Fibroblast of lung (primary cell): Measurements from ENCODE around the gene KLHL29.

Source experiments
- EZH2 ChIP-seq: IDR thresholded peaks from 2 replicates; pipeline ENCODE4 v1.5.1; 2012; ENCODE audit warnings: low read length, control low read depth, mild to moderate bottlenecking; ENCODE audit errors: missing control alignments
- TF ChIP-seq, protein P1 (sequence below), 2 donors: IDR thresholded peaks in 1 of 2; conservative IDR thresholded peaks in 1 of 2; 1 replicate in 1 of 2; 2 replicates in 1 of 2; pipeline ENCODE4 v1.5.1; 2011 to 2012; ENCODE audit warnings: low read length in 2 of 2, control low read depth in 1 of 2, inconsistent platforms in 1 of 2, low read depth in 1 of 2, mild to moderate bottlenecking in 1 of 2

DNA sequence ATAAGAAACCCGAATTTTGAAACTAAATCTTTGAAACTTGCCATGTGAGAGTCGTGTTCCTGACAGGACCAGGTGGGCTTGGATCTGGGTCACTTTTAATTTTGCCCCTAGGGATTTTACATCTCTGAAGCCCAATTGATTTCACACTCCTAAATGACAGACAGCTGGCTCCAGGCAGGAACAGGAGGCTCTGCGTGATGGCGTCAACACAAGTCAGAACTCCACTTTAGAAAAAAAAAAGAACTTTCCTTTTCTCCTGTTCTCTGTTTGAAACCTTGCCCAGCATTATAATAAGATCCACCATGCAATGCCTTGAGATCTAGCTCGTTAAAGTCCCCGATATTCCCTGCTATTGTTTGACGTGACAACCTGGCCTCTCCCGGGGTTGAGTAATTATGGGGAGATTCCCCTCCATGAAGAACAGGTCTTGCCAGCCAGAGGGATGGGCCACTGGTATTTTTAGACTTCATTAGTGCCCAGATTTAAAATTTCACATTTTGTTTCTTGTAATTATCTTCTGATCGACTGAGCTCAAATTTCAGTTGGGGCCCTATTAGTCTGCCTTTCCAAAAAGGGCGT is 260.3 kb downstream of the KLHL29 start:
- TF ChIP-seq, protein P1, sequence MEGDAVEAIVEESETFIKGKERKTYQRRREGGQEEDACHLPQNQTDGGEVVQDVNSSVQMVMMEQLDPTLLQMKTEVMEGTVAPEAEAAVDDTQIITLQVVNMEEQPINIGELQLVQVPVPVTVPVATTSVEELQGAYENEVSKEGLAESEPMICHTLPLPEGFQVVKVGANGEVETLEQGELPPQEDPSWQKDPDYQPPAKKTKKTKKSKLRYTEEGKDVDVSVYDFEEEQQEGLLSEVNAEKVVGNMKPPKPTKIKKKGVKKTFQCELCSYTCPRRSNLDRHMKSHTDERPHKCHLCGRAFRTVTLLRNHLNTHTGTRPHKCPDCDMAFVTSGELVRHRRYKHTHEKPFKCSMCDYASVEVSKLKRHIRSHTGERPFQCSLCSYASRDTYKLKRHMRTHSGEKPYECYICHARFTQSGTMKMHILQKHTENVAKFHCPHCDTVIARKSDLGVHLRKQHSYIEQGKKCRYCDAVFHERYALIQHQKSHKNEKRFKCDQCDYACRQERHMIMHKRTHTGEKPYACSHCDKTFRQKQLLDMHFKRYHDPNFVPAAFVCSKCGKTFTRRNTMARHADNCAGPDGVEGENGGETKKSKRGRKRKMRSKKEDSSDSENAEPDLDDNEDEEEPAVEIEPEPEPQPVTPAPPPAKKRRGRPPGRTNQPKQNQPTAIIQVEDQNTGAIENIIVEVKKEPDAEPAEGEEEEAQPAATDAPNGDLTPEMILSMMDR (conservative IDR thresholded peaks at IDR 0.05 in 1 of 2, IDR thresholded peaks at IDR 0.05 in 1 of 2; ENCODE audit: low read depth in 1 of 2, low read length in 2 of 2) = no peak
- TF ChIP-seq EZH2 = no peak
